ENCODE measurements around the gene SLAIN2.

Gene SLAIN2

DNA sequence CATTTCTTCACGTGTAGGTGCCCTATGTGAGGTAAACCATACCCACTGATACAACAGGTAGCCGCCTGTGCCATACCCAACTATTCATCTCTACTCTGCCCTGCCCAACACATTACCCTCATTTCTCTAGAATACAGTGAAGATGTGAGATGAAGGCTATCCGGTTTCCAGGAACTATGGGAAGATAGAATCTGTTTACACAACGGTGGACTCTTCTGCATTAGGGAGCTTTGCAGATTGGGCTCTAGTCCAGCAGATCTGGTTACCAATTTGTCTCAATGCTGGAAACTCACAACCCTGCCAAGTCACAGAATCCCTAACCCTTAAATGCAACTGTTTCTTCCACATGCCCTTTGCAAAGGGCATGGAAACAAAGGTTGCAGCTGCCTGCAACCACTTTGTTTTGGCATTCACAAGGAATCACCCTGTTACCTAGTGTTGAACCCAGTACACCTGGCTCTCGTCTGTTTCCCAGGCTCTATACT is 6.4 kb upstream of the SLAIN2 start:
- no peak for DNase-seq

- DNase-seq = no peak
Measured at GRCh38 chr4:48336146-48336870, 5.0 kb upstream of the SLAIN2 start.

- DNase-seq = no peak
Measured at GRCh38 chr4:48337731-48338130, 3.6 kb upstream of the SLAIN2 start.

GRCh38 chr4:48339642-48340041 is 1.7 kb upstream of the SLAIN2 start:
- DNase-seq = no peak

DNA sequence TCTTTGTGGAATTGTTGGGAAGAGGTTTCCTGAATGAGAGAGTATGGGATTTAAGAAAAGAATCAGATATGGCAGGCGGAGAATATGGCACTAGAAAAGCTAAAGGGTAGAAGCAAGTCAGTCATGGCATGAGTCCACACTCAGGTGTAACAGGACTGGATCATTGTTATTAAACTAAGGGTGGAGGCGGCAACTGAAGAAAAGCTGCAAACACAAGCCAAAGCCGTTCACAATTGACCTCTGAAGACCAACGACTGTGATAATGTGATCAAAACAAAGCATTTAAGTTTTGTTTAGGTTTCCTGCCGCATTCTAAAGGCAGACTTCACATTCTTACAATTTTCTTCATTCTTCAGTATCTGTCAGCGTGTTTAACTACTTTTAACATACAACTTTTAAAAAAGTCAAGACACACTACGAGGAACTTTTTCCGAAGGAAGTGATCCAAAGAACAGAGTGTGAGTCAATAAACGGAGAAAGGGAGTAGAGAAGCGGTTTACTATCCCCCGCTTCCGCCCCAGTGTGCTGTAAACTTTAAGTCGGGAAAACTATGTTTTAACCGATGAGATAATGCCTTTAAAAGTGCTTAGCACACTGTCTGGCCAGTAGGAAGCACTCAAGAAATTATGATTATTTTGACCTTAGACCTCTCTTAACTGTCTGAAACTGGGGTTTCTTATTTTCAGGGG is 909 bp upstream of the SLAIN2 start:
- DNase-seq = no peak

DNA sequence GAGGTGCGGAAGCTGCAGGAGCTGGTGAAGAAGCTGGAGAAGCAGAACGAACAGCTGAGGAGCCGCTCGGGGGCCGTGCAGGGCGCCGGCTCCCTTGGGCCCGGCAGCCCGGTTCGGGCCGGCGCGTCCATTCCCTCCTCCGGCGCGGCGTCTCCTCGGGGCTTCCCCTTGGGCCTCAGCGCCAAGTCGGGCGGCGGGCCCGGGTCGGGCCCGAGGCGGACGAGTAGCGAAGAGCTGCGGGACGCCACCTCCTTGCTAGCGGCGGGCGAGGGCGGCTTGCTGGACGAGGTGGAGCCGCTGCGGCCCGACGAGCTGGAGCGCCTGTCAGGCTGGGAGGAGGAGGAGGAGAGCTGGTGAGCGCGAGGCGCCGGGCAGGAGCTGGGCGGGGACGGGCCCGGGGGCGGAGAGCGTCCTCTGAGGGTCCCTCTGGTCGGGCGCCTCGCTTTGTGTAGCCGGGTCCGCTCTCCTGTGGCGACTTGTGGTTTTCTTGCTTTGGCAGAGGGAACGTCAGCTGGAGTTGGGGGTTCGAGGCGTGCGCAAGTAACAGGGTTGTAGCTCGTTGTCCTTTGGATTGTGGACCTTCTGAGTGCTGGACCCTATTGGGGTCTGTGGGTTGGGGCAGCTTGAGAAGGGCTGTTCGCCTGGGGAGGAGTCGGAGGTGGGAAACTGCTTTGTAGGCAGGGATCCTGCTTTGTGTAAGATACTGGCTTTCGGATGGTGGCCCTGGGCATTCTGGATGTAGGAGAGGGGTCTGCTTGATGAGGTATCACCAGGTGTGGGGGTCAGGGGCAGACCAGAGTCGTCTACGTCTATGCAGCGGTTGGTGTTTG is 662 bp downstream of the SLAIN2 start:
- DNase-seq = peak; percentile 28

GRCh38 chr4:48342606-48342880 is 1.2 kb downstream of the SLAIN2 start:
- DNase-seq = no peak

DNA sequence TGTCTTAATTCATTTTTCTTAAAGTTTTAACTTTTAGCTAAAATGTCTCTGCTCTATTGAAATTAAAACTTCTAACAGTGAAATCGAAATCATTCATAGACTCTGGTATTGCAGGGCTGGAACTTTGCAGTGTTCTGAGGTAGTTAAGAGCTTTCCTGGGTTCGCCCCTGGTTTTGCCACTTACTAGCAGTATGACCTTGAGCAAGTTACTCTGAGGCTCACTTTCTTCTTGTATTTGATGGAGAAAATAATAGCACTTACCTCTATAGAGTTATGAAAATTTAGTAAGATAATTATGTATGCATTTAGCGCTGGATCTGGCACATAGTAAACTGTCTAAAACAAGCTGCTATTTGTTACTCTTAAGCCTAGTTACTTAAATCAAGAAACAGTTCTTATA is 1.7 kb downstream of the SLAIN2 start:
- DNase-seq = no peak

GRCh38 chr4:48343551-48343950 is 2.2 kb downstream of the SLAIN2 start:
- DNase-seq = no peak

DNA sequence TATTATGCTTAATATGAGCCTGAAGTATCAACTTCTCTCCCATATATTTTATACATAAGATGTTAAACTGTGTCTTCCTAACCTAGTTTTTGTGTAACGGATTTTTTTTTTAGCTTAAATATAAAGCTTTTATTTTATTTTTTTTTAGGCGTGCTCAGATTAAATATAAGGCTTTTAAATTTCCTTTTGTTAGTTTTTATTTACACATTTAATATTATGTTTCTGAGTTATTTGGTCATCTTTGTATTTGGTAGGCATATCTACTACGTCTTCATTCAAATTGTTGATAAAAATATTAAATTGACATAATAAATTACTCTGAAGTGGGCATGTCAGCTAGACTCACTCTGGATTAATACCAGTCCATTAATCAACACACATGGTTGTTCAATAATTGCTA is 4.2 kb downstream of the SLAIN2 start:
- DNase-seq = no peak

DNA sequence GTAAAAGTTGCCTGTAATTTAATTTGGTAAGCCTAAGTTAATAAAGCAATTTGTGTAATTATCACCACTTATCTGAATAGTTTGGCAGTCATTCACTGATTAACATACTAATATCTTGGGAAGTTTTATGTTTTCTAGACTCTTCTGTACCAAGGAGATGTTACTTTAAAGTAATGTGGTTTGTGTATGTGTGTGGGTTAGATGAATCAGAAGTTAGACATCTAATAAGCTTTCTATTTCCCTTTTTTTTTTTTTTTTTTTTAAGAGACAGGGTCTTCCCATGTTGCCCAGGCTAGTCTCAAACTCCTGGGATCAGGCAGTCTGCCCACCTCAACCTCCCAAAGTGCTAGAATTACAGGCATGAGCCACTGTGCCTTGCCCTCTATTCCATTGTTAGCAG is 5.3 kb downstream of the SLAIN2 start:
- no peak for DNase-seq

DNA sequence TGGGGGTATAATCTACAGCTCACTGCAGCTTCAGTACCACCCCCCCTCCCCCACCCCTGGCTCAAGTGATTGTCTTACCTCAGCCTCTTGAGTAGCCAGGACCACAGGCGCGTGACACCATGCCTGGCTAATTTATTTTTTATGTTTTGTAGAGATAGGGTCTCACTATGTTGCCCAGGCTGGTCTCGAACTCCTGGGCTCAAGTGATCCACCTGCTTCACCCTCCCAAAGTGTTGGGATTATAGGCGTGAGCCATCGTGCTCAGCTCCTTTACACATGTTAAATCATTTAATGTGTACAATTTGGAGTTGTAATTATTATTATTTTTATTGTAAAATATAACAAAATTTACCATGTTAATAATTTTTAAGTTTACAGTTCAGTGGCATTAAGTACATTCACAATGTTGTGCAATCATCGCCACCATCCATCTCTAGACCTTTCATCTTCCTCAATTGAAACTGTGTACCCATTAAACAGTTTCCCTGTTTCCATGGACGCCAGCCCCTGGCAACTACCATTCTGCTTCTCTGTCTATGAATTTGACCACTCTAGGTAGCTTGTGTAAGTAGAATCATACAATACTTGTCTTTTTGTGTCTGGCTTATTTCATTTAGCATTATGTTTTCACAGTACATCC is 6.1 kb downstream of the SLAIN2 start:
- no peak for DNase-seq

DNA sequence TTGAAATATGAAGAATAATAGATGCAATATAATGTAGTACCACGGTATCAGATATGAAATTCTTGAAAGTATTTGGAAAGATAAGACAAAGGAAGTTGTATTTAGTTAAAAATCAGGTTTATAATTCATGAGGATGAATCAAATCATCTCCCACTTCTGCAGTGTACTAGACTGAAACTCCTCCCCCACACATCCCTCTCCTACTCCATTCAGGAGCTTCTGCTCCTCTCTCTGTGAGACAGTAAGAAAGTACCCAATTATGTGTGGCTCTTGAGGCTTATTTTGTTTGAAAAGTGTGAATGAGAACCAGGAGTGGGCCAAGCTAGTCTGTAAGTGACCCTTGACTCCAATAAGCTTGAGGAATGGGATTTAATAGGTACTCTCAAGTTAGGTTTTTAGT is 9.5 kb downstream of the SLAIN2 start:
- DNase-seq = no peak

- no peak for DNase-seq
Measured at GRCh38 chr4:48352793-48353192, 11.5 kb downstream of the SLAIN2 start.

GRCh38 chr4:48356355-48356754 is 15.0 kb downstream of the SLAIN2 start:
- DNase-seq = no peak

DNA sequence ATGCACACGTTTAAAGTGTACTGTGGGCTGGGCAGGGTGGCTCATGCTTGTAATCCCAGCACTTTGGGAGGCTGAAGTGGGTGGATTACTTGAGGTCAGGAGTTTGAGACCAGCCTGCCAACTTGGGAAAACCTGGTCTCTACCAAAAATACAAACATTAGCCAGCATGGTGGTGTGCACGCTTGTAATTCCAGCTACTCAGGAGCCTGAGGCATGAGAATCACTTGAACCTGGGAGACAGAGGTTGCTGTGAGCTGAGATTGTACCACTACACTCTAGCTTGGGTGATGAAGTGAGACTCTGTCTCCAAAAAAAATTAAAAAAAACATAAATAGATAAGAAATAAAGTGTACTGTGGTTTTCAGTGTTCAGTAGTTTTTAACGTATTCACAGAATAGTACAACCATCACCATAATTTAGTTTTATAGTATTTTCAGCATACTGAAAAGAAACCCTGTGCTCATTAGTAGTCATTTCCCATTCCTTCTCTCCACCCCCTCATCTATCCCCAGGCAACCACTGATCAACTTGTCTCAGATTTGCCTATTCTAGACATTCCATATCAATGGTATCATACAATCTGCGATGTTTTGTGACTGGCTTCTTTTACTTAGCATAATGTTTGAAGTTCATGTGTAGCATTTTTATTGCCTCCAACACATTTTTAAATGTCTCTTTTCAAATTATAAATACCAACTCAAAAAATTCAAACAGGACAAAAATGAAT is 19.1 kb downstream of the SLAIN2 start:
- DNase-seq = no peak

DNA sequence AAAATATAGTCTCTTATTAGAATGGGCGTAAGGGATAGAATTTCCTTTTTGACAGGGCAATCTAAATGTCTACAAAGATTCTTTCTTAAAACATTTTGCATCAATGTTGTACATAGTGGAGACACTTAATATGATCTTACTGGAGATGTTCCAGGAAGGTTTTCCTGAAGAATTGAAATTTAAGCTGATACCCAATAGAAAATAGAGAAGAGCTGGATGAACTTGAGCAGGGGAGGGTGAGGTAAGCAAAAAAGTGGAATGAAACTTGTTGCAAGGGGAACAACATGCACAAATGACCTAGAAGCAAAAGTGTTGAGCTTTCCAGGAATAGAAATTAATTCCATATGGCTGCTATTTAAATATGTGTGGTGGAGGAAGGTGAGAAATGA is 19.7 kb downstream of the SLAIN2 start:
- no peak for DNase-seq

DNA sequence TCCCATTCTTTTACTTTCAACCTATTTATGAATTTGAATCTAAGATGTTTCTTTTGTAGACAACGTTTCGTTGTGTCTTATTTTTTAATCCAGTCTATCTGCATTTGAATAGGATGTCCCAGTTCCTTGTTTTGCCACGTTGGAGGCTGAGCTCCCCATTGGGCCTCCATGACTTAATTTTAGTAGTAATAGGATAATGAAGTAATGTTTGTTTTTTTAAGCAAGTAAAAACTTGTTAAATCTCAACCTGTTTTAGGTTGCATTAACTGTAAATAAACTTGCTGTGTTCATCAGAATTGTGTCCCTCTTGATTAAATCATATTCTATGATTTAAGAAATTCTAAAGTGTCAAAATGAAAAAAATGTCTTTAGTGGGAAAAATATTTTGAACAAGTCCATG is 25.3 kb downstream of the SLAIN2 start:
- DNase-seq = no peak

GRCh38 chr4:48367016-48367415 is 25.7 kb downstream of the SLAIN2 start:
- no peak for DNase-seq

- no peak for DNase-seq
Measured at GRCh38 chr4:48368389-48368788, 27.1 kb downstream of the SLAIN2 start.

- no peak for DNase-seq
Measured at GRCh38 chr4:48369248-48369647, 27.9 kb downstream of the SLAIN2 start.

- no peak for DNase-seq
Measured at GRCh38 chr4:48369771-48370170, 28.4 kb downstream of the SLAIN2 start.

Data from DMS79 treated with DMSO at 0.1 percent for 48 hours (cell line).